Measurements from ENCODE around the gene IFIH1. TPM values are rescaled to one million over a fixed set of nuclear protein-coding genes. Genes with fewer than 3 reads are reported as not detected.
A peak's percentile ranks its signal among the peaks of the same experiment; 100 is the strongest.

IFIH1 gene
- total RNA-seq, 1 experiment from 2014 or later: 18.6 TPM

GRCh38 chr2:162258169-162258568, 60.3 kb downstream of the IFIH1 start:
- DNase-seq (ENCODE audit: low spot score): peak; percentile 6

GRCh38 chr2:162257425-162257824, 61.1 kb downstream of the IFIH1 start:
- no peak for DNase-seq (ENCODE audit: low spot score)

- DNase-seq (ENCODE audit: low spot score): no peak
These were observed 61.9 kb downstream of the IFIH1 start for GRCh38 chr2:162256591-162256991.

GRCh38 chr2:162254236-162254871, 64.1 kb downstream of the IFIH1 start:
- no peak for DNase-seq (ENCODE audit: low spot score)

DNA sequence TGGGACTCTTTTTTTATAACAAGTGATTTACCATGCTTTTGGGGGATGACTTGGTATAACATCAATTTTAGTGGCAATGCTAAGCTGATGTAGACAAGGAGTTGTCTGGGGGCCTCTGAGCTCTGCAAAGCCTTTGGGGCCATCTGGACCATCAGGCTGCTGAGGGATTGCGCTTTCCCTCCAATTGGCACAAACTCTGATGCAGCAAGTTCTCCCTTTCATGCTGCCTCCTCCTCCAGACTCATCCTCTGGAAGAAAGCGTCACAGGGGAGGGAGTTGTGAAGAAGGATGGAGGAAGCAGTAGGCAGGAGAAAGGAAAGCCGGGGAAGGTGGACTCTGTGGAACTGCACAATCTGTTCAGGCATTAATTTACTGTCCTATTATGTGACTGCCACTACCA, 65.0 kb downstream of the IFIH1 start:
- DNase-seq (ENCODE audit: low spot score): no peak

- DNase-seq (ENCODE audit: low spot score): no peak
These were observed 66.3 kb downstream of the IFIH1 start for GRCh38 chr2:162252153-162252552.

GRCh38 chr2:162245781-162246180, 72.7 kb downstream of the IFIH1 start:
- DNase-seq (ENCODE audit: low spot score): no peak

GRCh38 chr2:162245061-162245460, 73.4 kb downstream of the IFIH1 start:
- no peak for DNase-seq (ENCODE audit: low spot score)

- peak; percentile 69 for DNase-seq (ENCODE audit: low spot score)
These were observed 73.9 kb downstream of the IFIH1 start for GRCh38 chr2:162244541-162245031.

GRCh38 chr2:162243715-162244114, 74.8 kb downstream of the IFIH1 start:
- no peak for DNase-seq (ENCODE audit: low spot score)

DNA sequence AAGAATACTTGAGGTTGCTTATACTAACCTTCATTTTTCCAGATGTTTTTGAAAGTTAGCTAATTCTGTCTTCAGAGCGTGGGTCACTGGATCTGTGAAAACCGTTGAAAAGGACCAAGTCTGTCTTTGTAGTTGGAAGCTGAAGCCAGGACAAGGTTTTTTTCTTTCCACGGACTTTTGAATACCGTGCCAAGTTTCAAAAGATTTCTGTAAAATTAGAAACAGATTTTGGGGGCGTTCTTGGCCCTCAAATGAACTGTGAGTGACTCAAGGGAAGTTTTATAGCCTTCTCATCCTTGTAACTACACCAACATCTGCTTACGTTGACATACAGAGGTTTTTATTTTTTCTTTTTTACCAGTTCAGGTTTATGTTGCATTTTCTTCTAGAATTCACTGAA, 75.2 kb downstream of the IFIH1 start, which contains the start of gene FAP:
Gene FAP, minus strand, starts transcription at position 152 of the 400 bp plus-strand sequence. Its CDS starts 118 bp downstream, at position 34.
- peak; percentile 40 for DNase-seq (ENCODE audit: low spot score)

GRCh38 chr2:162242586-162243280, 75.8 kb downstream of the IFIH1 start:
- no peak for DNase-seq (ENCODE audit: low spot score)

DNA sequence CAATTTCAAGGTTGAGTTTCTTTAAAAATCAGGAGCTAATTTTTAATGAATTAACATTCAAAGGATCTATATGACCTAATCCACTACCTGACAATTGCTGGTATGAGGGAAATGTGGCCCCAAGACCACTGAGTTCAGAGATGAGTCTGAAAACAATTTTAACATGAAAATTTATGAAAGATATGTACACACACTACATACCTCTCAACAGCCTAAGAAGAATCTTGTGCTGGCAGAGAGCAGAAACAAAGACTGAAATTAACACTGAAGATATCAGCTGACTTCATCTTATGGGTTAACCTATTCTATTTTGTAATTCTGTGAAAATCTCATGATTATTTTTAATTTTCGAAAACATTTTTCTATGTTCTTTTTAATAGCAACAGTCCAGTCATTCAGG, 76.9 kb downstream of the IFIH1 start:
- DNase-seq (ENCODE audit: low spot score): no peak

DNA sequence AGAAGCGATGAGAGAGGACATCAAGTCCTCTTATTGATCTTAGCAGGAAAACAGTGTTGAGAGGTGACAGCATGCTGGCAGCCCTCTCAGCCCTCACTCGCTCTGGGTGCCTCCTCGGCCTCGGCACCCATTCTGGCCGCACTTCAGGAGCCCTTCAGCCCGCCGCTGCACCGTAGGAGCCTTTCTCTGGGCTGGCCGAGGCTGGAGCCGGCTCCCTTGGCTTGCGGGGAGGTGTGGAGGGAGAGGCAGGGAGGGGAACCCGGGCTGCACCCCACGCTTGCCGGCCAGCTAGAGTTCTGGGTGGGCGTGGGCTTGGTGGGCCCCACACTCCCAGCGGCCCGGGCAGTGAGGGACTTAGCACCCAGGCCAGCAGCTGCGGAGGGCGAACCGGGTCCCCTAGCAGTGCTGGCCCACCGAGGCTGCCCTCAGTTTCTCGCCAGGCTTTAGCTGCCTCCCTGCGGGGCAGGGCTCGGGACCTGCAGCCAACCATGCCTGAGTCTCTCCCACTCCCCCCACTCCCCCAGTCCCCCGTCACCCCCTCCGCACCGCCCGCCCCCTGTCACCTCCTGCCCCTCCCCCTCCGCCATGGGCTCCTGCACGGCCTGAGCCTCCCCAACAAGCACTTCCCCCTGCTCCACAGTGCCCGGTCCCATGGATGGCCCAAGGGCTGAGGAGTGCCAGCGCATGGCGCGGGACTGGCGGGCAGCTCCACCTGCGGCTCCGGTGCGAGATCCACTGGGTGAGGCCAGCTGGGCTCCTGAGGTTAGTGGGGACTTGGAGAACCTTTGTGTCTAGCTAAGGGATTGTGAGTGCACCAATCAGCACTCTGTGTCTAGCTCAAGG, 83.6 kb downstream of the IFIH1 start:
- DNase-seq (ENCODE audit: low spot score): no peak

- DNase-seq (ENCODE audit: low spot score): peak; percentile 5
These were observed 85.3 kb downstream of the IFIH1 start for GRCh38 chr2:162233197-162233596.

DNA sequence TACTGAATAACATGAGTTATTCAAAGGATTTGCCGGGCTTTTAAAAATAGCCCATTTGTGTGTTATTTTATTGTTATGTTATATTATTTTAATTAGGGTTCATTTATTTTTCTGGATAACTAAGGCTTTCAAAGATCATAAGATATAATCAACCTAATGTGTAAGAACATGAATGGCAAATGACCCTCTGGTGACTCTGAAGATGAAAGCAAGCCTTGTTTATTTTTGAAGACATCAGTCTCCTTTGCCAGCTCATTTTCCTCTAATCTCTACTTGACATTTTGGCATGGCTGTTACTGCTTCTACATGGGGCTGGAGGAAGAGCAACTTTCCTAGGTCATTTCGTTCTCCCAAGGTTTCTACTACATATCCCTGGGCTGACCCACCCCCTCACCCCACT, 85.8 kb downstream of the IFIH1 start:
- no peak for DNase-seq (ENCODE audit: low spot score)

GRCh38 chr2:162232027-162232426, 86.5 kb downstream of the IFIH1 start:
- no peak for DNase-seq (ENCODE audit: low spot score)

DNA sequence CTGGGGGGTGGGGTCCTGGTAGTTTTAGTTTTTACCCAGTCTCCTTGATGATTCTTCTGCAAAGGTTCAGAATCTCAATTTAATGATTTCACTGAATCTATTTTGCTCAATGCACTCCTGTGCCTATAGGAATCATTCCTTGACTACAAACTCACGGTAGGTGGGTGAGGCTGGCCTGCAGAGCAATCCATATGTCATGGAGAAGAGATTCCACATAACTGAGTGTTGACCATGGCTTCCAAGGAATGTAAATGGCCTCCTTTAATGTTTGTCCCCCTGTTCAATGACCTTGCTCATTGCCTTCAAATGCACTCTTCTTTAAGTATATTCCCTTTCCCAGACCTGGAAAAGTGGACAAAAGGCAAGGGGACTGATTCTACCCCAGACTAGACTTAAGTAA, 87.7 kb downstream of the IFIH1 start:
- DNase-seq (ENCODE audit: low spot score): no peak

GRCh38 chr2:162226836-162227235, 91.6 kb downstream of the IFIH1 start:
- DNase-seq (ENCODE audit: low spot score): no peak

DNA sequence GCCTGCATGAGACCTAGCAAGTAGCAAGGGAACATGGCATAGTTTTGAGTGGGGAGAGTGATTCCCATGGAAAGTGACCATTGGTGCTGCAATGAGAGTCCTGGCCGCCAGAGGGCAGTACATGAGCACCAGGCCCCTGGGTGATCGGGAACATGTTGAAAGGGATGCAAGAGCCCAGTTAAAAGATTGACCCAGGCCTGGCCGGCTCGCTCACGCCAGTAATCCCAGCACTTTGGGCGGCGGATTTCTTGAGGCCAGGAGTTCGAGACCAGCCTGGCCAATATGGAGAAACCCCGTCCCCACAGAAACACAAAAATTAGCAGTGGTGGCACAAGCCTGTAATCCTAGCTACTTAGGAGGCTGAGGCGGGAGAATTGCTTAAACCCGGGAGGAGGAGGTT, 97.4 kb downstream of the IFIH1 start:
- DNase-seq (ENCODE audit: low spot score): peak; percentile 37

GRCh38 chr2:162220368-162220767, 98.1 kb downstream of the IFIH1 start:
- DNase-seq (ENCODE audit: low spot score): no peak

DNA sequence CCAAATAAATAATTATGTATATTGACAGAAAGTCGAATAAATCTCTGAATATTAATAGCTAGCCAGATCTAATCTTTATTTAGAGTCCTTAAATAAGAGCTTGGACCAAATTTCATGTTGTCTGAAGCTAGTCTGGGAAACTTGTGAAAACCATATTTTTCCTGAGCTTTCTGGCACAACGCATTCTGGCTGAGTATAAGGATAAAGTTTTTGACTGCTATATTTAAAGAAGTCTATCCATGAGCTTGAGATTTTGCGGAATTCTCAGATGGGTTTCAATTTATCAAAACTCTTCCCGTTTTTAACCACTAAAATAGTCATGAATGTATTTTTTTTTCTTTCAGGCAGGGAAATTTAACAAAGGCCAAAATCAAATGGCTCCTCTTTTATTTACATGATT, 99.1 kb downstream of the IFIH1 start:
- DNase-seq (ENCODE audit: low spot score): no peak

Data from H4 (cell line).